ENCODE measurements around the gene RDH13. TPM values are rescaled to one million over a fixed set of nuclear protein-coding genes. Genes with fewer than 3 reads are reported as not detected.

Gene RDH13
- total and polyA plus RNA-seq, 2 of the 8 experiments (the other 6 are each of a cell fraction or from before 2014, with no cell fraction given), result 15.9 to 31.5 TPM

GRCh38 chr19:55044286-55044685 lies 18.7 kb downstream of the RDH13 start:
- Histone ChIP-seq H3K4me1 (replicated peaks in 1 of 4; ENCODE audit: control insufficient read depth in 3 of 4, insufficient read depth in 4 of 4, low read length in 3 of 4) (no peaks in the 10 kb centered on the region; a peak in 1 of 7 replicates), H3K27ac (ENCODE audit: low read depth, low read length) (no peak overlapping the region), H2AFZ (ENCODE audit: low read length) (no peak overlapping the region), H3K23ac (ENCODE audit: insufficient read length) (no peak overlapping the region), H3K79me2 (ENCODE audit: control insufficient read depth in 1 of 2, insufficient read depth in 2 of 2, low read length in 2 of 2) (no peaks in the 10 kb centered on the region), H2BK20ac (ENCODE audit: low read length) (no peak overlapping the region), H2BK5ac (ENCODE audit: low read depth, low read length) (no peak overlapping the region), H4K91ac (replicated peaks; ENCODE audit: insufficient read length, low read length) (no peak overlapping the region), H3K4me2 (ENCODE audit: insufficient read depth in 1 of 2, low read depth in 2 of 2, low read length in 2 of 2) (no peak overlapping the region), H3K36me3 (ENCODE audit: control insufficient read depth in 2 of 4, insufficient read depth in 4 of 4, low read length in 3 of 4) (peaks cover 10 to 57% (median 30%) of the 10 kb centered on the region in 4 experiments), H3K56ac (replicated peaks; ENCODE audit: insufficient read length, low read depth, low read length) (no peak overlapping the region), H3K18ac (ENCODE audit: extremely low read depth, low read length) (no peak overlapping the region), H3K27me3 (replicated peaks in 1 of 4; ENCODE audit: control insufficient read depth in 3 of 4, extremely low read depth in 1 of 4, insufficient read depth in 3 of 4, low read length in 3 of 4) (no peaks in the 10 kb centered on the region; a peak in 1 of 7 replicates), H3K14ac (ENCODE audit: insufficient read length) (no peak overlapping the region), H2BK12ac (ENCODE audit: low read depth, low read length) (no peak overlapping the region), H4K8ac (ENCODE audit: extremely low read depth, insufficient read depth, low read length) (no peak overlapping the region), H3K23me2 (ENCODE audit: low read depth, low read length) (no peaks in the 10 kb centered on the region; the same call in 1 of the 2 replicates), H3K4me3 (ENCODE audit: extremely low read depth in 1 of 4, insufficient read depth in 2 of 4, low read depth in 3 of 4, low read length in 4 of 4) (no peak overlapping the region), H3K9ac (replicated peaks in 1 of 4; ENCODE audit: extremely low read depth in 1 of 4, low read depth in 3 of 4, low read length in 3 of 4) (no peak overlapping the region), H4K5ac (ENCODE audit: insufficient read length, low read depth, low read length) (no peak overlapping the region), H4K20me1 (replicated peaks in 1 of 2; ENCODE audit: control insufficient read depth in 1 of 2, insufficient read depth in 2 of 2, low read length in 2 of 2) (peaks cover 9 to 10% of the 10 kb centered on the region in 2 experiments), H3K4ac (replicated peaks; ENCODE audit: insufficient read length, low read depth, low read length) (no peak overlapping the region), H2AK5ac (ENCODE audit: low read depth, low read length) (no peak overlapping the region), H2BK120ac (replicated peaks; ENCODE audit: low read depth, low read length) (no peak overlapping the region), H2BK15ac (ENCODE audit: low read length) (no peak overlapping the region), H3K79me1 (ENCODE audit: low read depth, low read length) (peaks cover 2% of the 10 kb centered on the region; the same call in 1 of the 2 replicates), H3K9me3 (ENCODE audit: insufficient read depth in 2 of 2, low read depth in 1 of 2, low read length in 1 of 2) (no peaks in the 10 kb centered on the region)
- 94% methylated on average over 3 of the region's 5 CpGs; no CpG with 5 or more reads in 1 of the 2 experiments for WGBS, 2 experiments (ENCODE audit: extremely low coverage in 1 of 2, insufficient coverage in 1 of 2, insufficient read length in 1 of 2, insufficient replicate concordance in 2 of 2, low coverage in 1 of 2, low lambda C conversion rate in 2 of 2, missing lambda C conversion rate in 1 of 2)
- ChIA-PET CTCF (ENCODE audit: partially characterized antibody) (interaction anchor here (0.6 to 2.5 kb wide), 9 partner anchors 9 to 375 kb away, joined by 3 to 10 read pairs (median 3); no protein-coding TSS in a partner anchor), POLR2A (ENCODE audit: partially characterized antibody) (interaction anchor here (1.2 to 1.4 kb wide), 2 partner anchors 43 to 63 kb away, joined by 3 to 5 read pairs; no protein-coding TSS in a partner anchor)
- DNase-seq (ENCODE audit: low read depth in 1 of 2, low spot score in 2 of 2) (no peak), FAIRE-seq (no peak)
- TF ChIP-seq CREB1 (IDR thresholded peaks at IDR 0.05), result no peak
- no peak for TF ChIP-seq SRF (IDR thresholded peaks at IDR 0.05; ENCODE audit: low read depth, low read length)
- no peak for TF ChIP-seq KDM1A (IDR thresholded peaks at IDR 0.05; ENCODE audit: borderline replicate concordance, low read length)
- no peak for TF ChIP-seq JUND (IDR thresholded peaks at IDR 0.05; ENCODE audit: low read length)
- TF ChIP-seq HDAC6 (IDR thresholded peaks at IDR 0.05; ENCODE audit: low read depth, low read length), result no peak
